IMR-90 (cell line): Measurements from ENCODE around the gene TBX1. TPM values are rescaled to one million over a fixed set of nuclear protein-coding genes. Genes with fewer than 3 reads are reported as not detected.

Source experiments
- ATAC-seq: fragments of 200-7000 bp; cut with Tn5 transposase; 2 replicates; pipeline ENCODE4 v1.9.1; 2020; ENCODE audit warnings: low read depth, mild to moderate bottlenecking, moderate library complexity
- BruUV-seq: library from RNA; stranded (reverse); fragments of 400-500 nt; replicated peaks from 2 replicates; lab custom pipeline; 2021; lab: Mats Ljungman, UMichigan
- CTCF ChIA-PET: fragments of 300-600 bp; formaldehyde crosslinking; extraction: SDS; loops from one replicate; lab custom pipeline; 2021; ENCODE audit warnings: antibody characterized with exemption; lab: Yijun Ruan, JAX
- POLR2A ChIA-PET: fragments of 300-600 bp; sonication (Branson Sonifier 250); formaldehyde crosslinking; loops from one replicate; lab custom pipeline; 2022; ENCODE audit warnings: antibody characterized with exemption; ENCODE audit not compliant: unreplicated experiment; lab: Charles Lee
- DNase-seq: peaks from one replicate; pipeline ENCODE4 v3.0.0; 2013
- H2AFZ ChIP-seq: replicated peaks from 2 replicates; pipeline ENCODE3; 2013; ENCODE audit warnings: low read length, mild to moderate bottlenecking; ENCODE audit not compliant: poor library complexity
- H2AK5ac ChIP-seq: 2 replicates; pipeline ENCODE4 v1.6.1; 2013; ENCODE audit warnings: low read depth, low read length, inconsistent platforms
- H2AK9ac ChIP-seq: replicated peaks from 2 replicates; pipeline ENCODE3; 2013; ENCODE audit warnings: mild to moderate bottlenecking, low read depth, low read length, moderate library complexity; ENCODE audit not compliant: poor library complexity
- H2BK120ac ChIP-seq: 2 replicates; pipeline ENCODE4 v1.6.1; 2013; ENCODE audit warnings: low read depth, low read length, inconsistent platforms
- H2BK15ac ChIP-seq: 3 replicates; pipeline ENCODE4 v1.6.1; 2013; ENCODE audit warnings: low read depth, low read length, inconsistent platforms
- H2BK20ac ChIP-seq: 2 replicates; pipeline ENCODE4 v1.6.1; 2013; ENCODE audit warnings: low read depth, mild to moderate bottlenecking, inconsistent platforms, low read length, moderate library complexity
- H2BK5ac ChIP-seq: 2 replicates; pipeline ENCODE4 v1.6.1; 2013; ENCODE audit warnings: mild to moderate bottlenecking, low read depth, low read length, inconsistent platforms; ENCODE audit not compliant: poor library complexity, severe bottlenecking
- H3K14ac ChIP-seq: replicated peaks from 2 replicates; pipeline ENCODE4 v1.6.1; 2013; ENCODE audit warnings: low read depth, low read length, inconsistent platforms
- H3K18ac ChIP-seq: 2 replicates; pipeline ENCODE4 v1.6.1; 2013; ENCODE audit warnings: low read depth, low read length, control low read depth
- H3K23ac ChIP-seq: 2 replicates; pipeline ENCODE4 v1.6.1; 2013; ENCODE audit warnings: low read depth, low read length, inconsistent platforms
- H3K27ac ChIP-seq: 2 replicates; pipeline ENCODE4 v1.5.1; 2013; ENCODE audit warnings: mild to moderate bottlenecking, control low read depth, low read length; ENCODE audit not compliant: insufficient read depth
- H3K27me3 ChIP-seq: 2 replicates; pipeline ENCODE4 v1.6.1; 2013; ENCODE audit warnings: low read length; ENCODE audit not compliant: control insufficient read depth, insufficient read depth
- H3K36me3 ChIP-seq: 2 replicates; pipeline ENCODE4 v1.6.1; 2013; ENCODE audit warnings: low read length, mixed read lengths; ENCODE audit not compliant: control insufficient read depth, insufficient read depth
- H3K4ac ChIP-seq: 2 replicates; pipeline ENCODE4 v1.6.1; 2013; ENCODE audit warnings: low read depth, low read length, inconsistent platforms
- H3K4me1 ChIP-seq: 2 replicates; pipeline ENCODE4 v1.6.1; 2013; ENCODE audit warnings: low read length, mixed read lengths; ENCODE audit not compliant: control insufficient read depth, insufficient read depth
- H3K4me2 ChIP-seq: 2 replicates; pipeline ENCODE4 v1.6.1; 2013; ENCODE audit warnings: low read depth, mild to moderate bottlenecking, control low read depth, low read length, moderate library complexity
- H3K4me3 ChIP-seq: 2 replicates; pipeline ENCODE4 v1.5.1; 2013; ENCODE audit warnings: low read depth, mild to moderate bottlenecking, control low read depth, low read length, moderate library complexity; ENCODE audit not compliant: insufficient read depth
- H3K56ac ChIP-seq: 2 replicates; pipeline ENCODE4 v1.6.1; 2013; ENCODE audit warnings: low read length, inconsistent platforms; ENCODE audit not compliant: insufficient read depth; ENCODE audit errors: extremely low read depth
- H3K79me1 ChIP-seq, 2 experiments: 2 replicates each; pipeline ENCODE4 v1.6.1; 2013; ENCODE audit warnings: low read length in 2 of 2, inconsistent platforms in 1 of 2, low read depth in 1 of 2
- H3K9ac ChIP-seq: 2 replicates; pipeline ENCODE4 v1.6.1; 2013; ENCODE audit warnings: low read depth, low read length, control low read depth
- H3K9me1 ChIP-seq: 2 replicates; pipeline ENCODE4 v1.6.1; 2013; ENCODE audit warnings: low read length, inconsistent platforms; ENCODE audit not compliant: insufficient read depth
- H3K9me3 ChIP-seq: 2 replicates; pipeline ENCODE4 v1.6.1; 2013; ENCODE audit warnings: low read length; ENCODE audit not compliant: control insufficient read depth, insufficient read depth
- H4K20me1 ChIP-seq: 2 replicates; pipeline ENCODE4 v1.6.1; 2013; ENCODE audit warnings: low read length, inconsistent platforms; ENCODE audit not compliant: insufficient read depth
- H4K5ac ChIP-seq: 2 replicates; pipeline ENCODE4 v1.6.1; 2013; ENCODE audit warnings: mild to moderate bottlenecking, low read depth, low read length, control low read depth
- H4K8ac ChIP-seq, 2 experiments: 2 replicates each; pipeline ENCODE4 v1.6.1; 2013; ENCODE audit warnings: low read depth in 2 of 2, low read length in 2 of 2, control low read depth in 1 of 2, inconsistent platforms in 1 of 2
- H4K91ac ChIP-seq: 2 replicates; pipeline ENCODE4 v1.6.1; 2013; ENCODE audit warnings: low read depth, low read length, inconsistent platforms; ENCODE audit not compliant: insufficient read depth
- ELK1 ChIP-seq: fragments of 150-350 bp; IDR thresholded peaks from 2 replicates; pipeline ENCODE4 v1.6.1; 2016; ENCODE audit warnings: low read depth, mild to moderate bottlenecking, low read length, moderate library complexity, borderline replicate concordance
- MXI1 ChIP-seq: IDR thresholded peaks from 2 replicates; pipeline ENCODE4 v1.6.1; 2012; ENCODE audit warnings: low read depth, mild to moderate bottlenecking, low read length, moderate library complexity, borderline replicate concordance
- POLR2A ChIP-seq: IDR thresholded peaks from 2 replicates; pipeline ENCODE4 v1.6.1; 2012; ENCODE audit warnings: mild to moderate bottlenecking, low read depth, low read length
- WGBS, 2 experiments: methylation state at CpG; one replicate each; pipeline versions ENCODE4 v1.1.5 to v1.1.7; 2013; ENCODE audit warnings: missing lambda C conversion rate in 2 of 2; ENCODE audit not compliant: insufficient read length in 1 of 2; ENCODE audit errors: extremely low coverage in 2 of 2; 5-methylcytosine and 5-hydroxymethylcytosine counted together
- dilution Hi-C: fragments of 300-500 bp; cut with HindIII; formaldehyde crosslinking; loops from one replicate; pipeline ENCODE4 v1.14.3; 2018; ENCODE audit warnings: low sequenced_read_pairs; ENCODE audit not compliant: unreplicated experiment
- in situ Hi-C: fragments of 300-500 bp; cut with MboI; formaldehyde crosslinking; loops from 3 replicates; pipeline ENCODE4 v1.14.3; 2019; ENCODE audit warnings: low sequenced_read_pairs, inconsistent platforms, mixed read lengths
- intact Hi-C: fragments of 100-400 bp; cut with micrococcal nuclease; formaldehyde crosslinking; loops from 2 replicates; pipeline ENCODE4 v1.10.0; 2022
- polyA plus RNA-seq, 3 experiments: library from polyadenylated mRNA; depleted of rRNA; stranded (reverse); fragments of >200 nt; gene quantifications; 2 replicates each; pipeline ENCODE4 v1.2.3, GENCODE V29; 2012; ENCODE audit warnings: low replicate concordance in 1 of 3
- total RNA-seq: library from RNA; depleted of rRNA; stranded (reverse); fragments of >200 nt; gene quantifications from 2 replicates; pipeline ENCODE4 v1.2.3, GENCODE V29; 2012

Gene TBX1
- total and polyA plus RNA-seq, 2 of the 4 experiments (the other 2 are of a cell fraction), result 0.03 TPM; not detected in 1

DNA sequence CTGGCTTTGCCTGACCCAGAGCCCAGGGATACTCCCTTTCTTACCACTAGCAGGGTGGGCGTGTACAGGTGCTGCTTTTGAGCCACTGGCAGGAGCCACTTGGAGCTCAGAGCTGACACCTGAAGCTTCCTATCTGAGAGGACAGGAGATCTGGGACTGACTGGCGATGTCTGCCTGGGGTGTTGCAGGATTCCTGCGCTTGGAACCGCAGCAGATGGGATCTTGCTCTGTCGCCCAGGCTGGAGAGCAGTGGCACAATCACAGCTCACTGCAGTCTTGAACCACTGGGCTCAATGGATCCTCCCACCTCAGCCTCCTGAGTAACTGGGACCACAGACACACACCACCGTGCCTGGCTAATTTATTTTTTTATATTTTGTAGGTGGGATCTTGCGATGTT, 19.5 kb upstream of the TBX1 start:
- ATAC-seq (no peak), DNase-seq (no peak)
- H3K4me1 ChIP-seq, result peaks cover 2% of the 10 kb centered on the region; the same call in 1 of the 2 replicates
- dilution Hi-C loops, result no loop called here
- 86% methylated on average over 1 of the region's 7 CpGs; no CpG with 5 or more reads in 1 of the 2 experiments for WGBS, 2 experiments
- no peak overlapping the region for H3K56ac ChIP-seq
- no peak overlapping the region for H3K9ac ChIP-seq
- intact Hi-C loops, result no loop called here
- peaks cover 2% of the 10 kb centered on the region; the same call in 1 of the 2 replicates for H3K27me3 ChIP-seq
- H4K20me1 ChIP-seq, result no peaks in the 10 kb centered on the region; the same call in 1 of the 2 replicates
- no TSS peak for BruUV-seq
- H3K4me2 ChIP-seq, result no peak overlapping the region
- no peak overlapping the region for H2BK15ac ChIP-seq
- no peak overlapping the region for H4K5ac ChIP-seq
- H3K9me3 ChIP-seq, result no peaks in the 10 kb centered on the region
- no peak overlapping the region for H2AFZ ChIP-seq
- POLR2A ChIA-PET, result no interaction called here
- no peak overlapping the region for H3K4ac ChIP-seq
- no peak overlapping the region for H3K14ac ChIP-seq
- no peak overlapping the region for H2BK5ac ChIP-seq
- no peak overlapping the region for H2AK5ac ChIP-seq
- H3K4me3 ChIP-seq, result no peak overlapping the region
- no peaks in the 10 kb centered on the region for H3K79me1 ChIP-seq
- in situ Hi-C loops, result no loop called here
- CTCF ChIA-PET, result interaction anchor here (1.3 kb wide), 1 partner anchor 11 kb away, joined by 5 read pairs; no protein-coding TSS in a partner anchor
- no peak overlapping the region for H2AK9ac ChIP-seq
- no peaks in the 10 kb centered on the region for H3K9me1 ChIP-seq
- H3K23ac ChIP-seq, result no peak overlapping the region
- no peak overlapping the region for H2BK120ac ChIP-seq
- H3K27ac ChIP-seq, result no peak overlapping the region
- no peak overlapping the region for H2BK20ac ChIP-seq
- H4K8ac ChIP-seq, result no peak overlapping the region
- no peak overlapping the region for H3K18ac ChIP-seq
- TF ChIP-seq MXI1 (no peak), ELK1 (no peak), POLR2A (no peak)
- H3K36me3 ChIP-seq, result no peaks in the 10 kb centered on the region
- H4K91ac ChIP-seq, result no peak overlapping the region
